ENCODE measurements around the gene DACH1.

Gene DACH1

GRCh38 chr13:71596116-71596515, 270.9 kb downstream of the DACH1 start:
- H3K4me1 ChIP-seq (ENCODE audit: insufficient read depth, low read length): no peaks in the 10 kb centered on the region
- H3K27ac ChIP-seq (ENCODE audit: low read depth, low read length): no peak overlapping the region
- no peaks in the 10 kb centered on the region for H3K27me3 ChIP-seq (ENCODE audit: control insufficient read depth in 1 of 2, insufficient read depth in 2 of 2, low read length in 2 of 2)
- no peak overlapping the region for H3K4me3 ChIP-seq (ENCODE audit: low read depth in 1 of 2, low read length in 2 of 2)
- H3K9me3 ChIP-seq (ENCODE audit: low read length): no peaks in the 10 kb centered on the region
- no peaks in the 10 kb centered on the region for H3K36me3 ChIP-seq (ENCODE audit: insufficient read depth, low read length)
- no peak overlapping the region for H3K9ac ChIP-seq (ENCODE audit: low read length)

GRCh38 chr13:71593566-71593965, 273.4 kb downstream of the DACH1 start:
- no peaks in the 10 kb centered on the region for H3K4me1 ChIP-seq (ENCODE audit: insufficient read depth, low read length)
- no peak overlapping the region for H3K9ac ChIP-seq (ENCODE audit: low read length)
- no peak overlapping the region for H3K4me3 ChIP-seq (ENCODE audit: low read depth in 1 of 2, low read length in 2 of 2)
- no peaks in the 10 kb centered on the region for H3K9me3 ChIP-seq (ENCODE audit: low read length)
- H3K27me3 ChIP-seq (ENCODE audit: control insufficient read depth in 1 of 2, insufficient read depth in 2 of 2, low read length in 2 of 2): no peaks in the 10 kb centered on the region
- no peaks in the 10 kb centered on the region for H3K36me3 ChIP-seq (ENCODE audit: insufficient read depth, low read length)
- no peak overlapping the region for H3K27ac ChIP-seq (ENCODE audit: low read depth, low read length)

- Histone ChIP-seq H3K9me3 (ENCODE audit: low read length) (no peaks in the 10 kb centered on the region), H3K27ac (ENCODE audit: low read depth, low read length) (no peak overlapping the region), H3K4me3 (ENCODE audit: low read depth in 1 of 2, low read length in 2 of 2) (no peak overlapping the region), H3K9ac (ENCODE audit: low read length) (no peak overlapping the region), H3K4me1 (ENCODE audit: insufficient read depth, low read length) (no peaks in the 10 kb centered on the region), H3K27me3 (ENCODE audit: control insufficient read depth in 1 of 2, insufficient read depth in 2 of 2, low read length in 2 of 2) (no peaks in the 10 kb centered on the region), H3K36me3 (ENCODE audit: insufficient read depth, low read length) (no peaks in the 10 kb centered on the region)
Measured at GRCh38 chr13:71591374-71591773, 275.6 kb downstream of the DACH1 start.

GRCh38 chr13:71590654-71591148, 276.3 kb downstream of the DACH1 start:
- Histone ChIP-seq H3K27ac (ENCODE audit: low read depth, low read length) (no peak overlapping the region), H3K4me3 (ENCODE audit: low read depth in 1 of 2, low read length in 2 of 2) (no peak overlapping the region)

GRCh38 chr13:71589032-71589431, 278.0 kb downstream of the DACH1 start:
- no peak overlapping the region for H3K4me3 ChIP-seq (ENCODE audit: low read depth in 1 of 2, low read length in 2 of 2)
- no peaks in the 10 kb centered on the region for H3K9me3 ChIP-seq (ENCODE audit: low read length)
- no peaks in the 10 kb centered on the region for H3K27me3 ChIP-seq (ENCODE audit: control insufficient read depth in 1 of 2, insufficient read depth in 2 of 2, low read length in 2 of 2)
- no peaks in the 10 kb centered on the region for H3K36me3 ChIP-seq (ENCODE audit: insufficient read depth, low read length)
- no peak overlapping the region for H3K9ac ChIP-seq (ENCODE audit: low read length)
- no peak overlapping the region for H3K27ac ChIP-seq (ENCODE audit: low read depth, low read length)
- no peaks in the 10 kb centered on the region for H3K4me1 ChIP-seq (ENCODE audit: insufficient read depth, low read length)

More at GRCh38 chr13:71590654-71591148, 276.3 kb downstream of the DACH1 start:
- Histone ChIP-seq H3K36me3 (ENCODE audit: insufficient read depth, low read length) (no peaks in the 10 kb centered on the region), H3K9me3 (ENCODE audit: low read length) (no peaks in the 10 kb centered on the region), H3K9ac (ENCODE audit: low read length) (no peak overlapping the region), H3K27me3 (ENCODE audit: control insufficient read depth in 1 of 2, insufficient read depth in 2 of 2, low read length in 2 of 2) (no peaks in the 10 kb centered on the region), H3K4me1 (ENCODE audit: insufficient read depth, low read length) (no peaks in the 10 kb centered on the region)

- Histone ChIP-seq H3K27me3 (ENCODE audit: control insufficient read depth in 1 of 2, insufficient read depth in 2 of 2, low read length in 2 of 2) (no peaks in the 10 kb centered on the region), H3K36me3 (ENCODE audit: insufficient read depth, low read length) (no peaks in the 10 kb centered on the region), H3K9ac (ENCODE audit: low read length) (no peak overlapping the region), H3K9me3 (ENCODE audit: low read length) (no peaks in the 10 kb centered on the region), H3K27ac (ENCODE audit: low read depth, low read length) (no peak overlapping the region), H3K4me1 (ENCODE audit: insufficient read depth, low read length) (no peaks in the 10 kb centered on the region), H3K4me3 (ENCODE audit: low read depth in 1 of 2, low read length in 2 of 2) (no peak overlapping the region)
Measured at GRCh38 chr13:71587817-71588216, 279.2 kb downstream of the DACH1 start.

- Histone ChIP-seq H3K27ac (ENCODE audit: low read depth, low read length) (no peak overlapping the region), H3K4me1 (ENCODE audit: insufficient read depth, low read length) (no peaks in the 10 kb centered on the region), H3K9ac (ENCODE audit: low read length) (no peak overlapping the region), H3K4me3 (ENCODE audit: low read depth in 1 of 2, low read length in 2 of 2) (no peak overlapping the region), H3K36me3 (ENCODE audit: insufficient read depth, low read length) (no peaks in the 10 kb centered on the region), H3K9me3 (ENCODE audit: low read length) (no peaks in the 10 kb centered on the region), H3K27me3 (ENCODE audit: control insufficient read depth in 1 of 2, insufficient read depth in 2 of 2, low read length in 2 of 2) (no peaks in the 10 kb centered on the region)
Measured at GRCh38 chr13:71587193-71587592, 279.8 kb downstream of the DACH1 start.

- Histone ChIP-seq H3K9ac (ENCODE audit: low read length) (no peak overlapping the region), H3K4me3 (ENCODE audit: low read depth in 1 of 2, low read length in 2 of 2) (no peak overlapping the region), H3K36me3 (ENCODE audit: insufficient read depth, low read length) (no peaks in the 10 kb centered on the region), H3K4me1 (ENCODE audit: insufficient read depth, low read length) (no peaks in the 10 kb centered on the region), H3K27me3 (ENCODE audit: control insufficient read depth in 1 of 2, insufficient read depth in 2 of 2, low read length in 2 of 2) (no peaks in the 10 kb centered on the region), H3K9me3 (ENCODE audit: low read length) (no peaks in the 10 kb centered on the region), H3K27ac (ENCODE audit: low read depth, low read length) (no peak overlapping the region)
Measured at GRCh38 chr13:71583581-71583980, 283.4 kb downstream of the DACH1 start.

GRCh38 chr13:71580614-71581013, 286.4 kb downstream of the DACH1 start:
- no peak overlapping the region for H3K27ac ChIP-seq (ENCODE audit: low read depth, low read length)
- no peaks in the 10 kb centered on the region for H3K9me3 ChIP-seq (ENCODE audit: low read length)
- no peak overlapping the region for H3K4me3 ChIP-seq (ENCODE audit: low read depth in 1 of 2, low read length in 2 of 2)
- no peaks in the 10 kb centered on the region for H3K4me1 ChIP-seq (ENCODE audit: insufficient read depth, low read length)
- H3K27me3 ChIP-seq (ENCODE audit: control insufficient read depth in 1 of 2, insufficient read depth in 2 of 2, low read length in 2 of 2): no peaks in the 10 kb centered on the region
- H3K36me3 ChIP-seq (ENCODE audit: insufficient read depth, low read length): no peaks in the 10 kb centered on the region
- H3K9ac ChIP-seq (ENCODE audit: low read length): no peak overlapping the region

GRCh38 chr13:71578048-71578447, 289.0 kb downstream of the DACH1 start:
- H3K9me3 ChIP-seq (ENCODE audit: low read length): no peaks in the 10 kb centered on the region
- H3K9ac ChIP-seq (ENCODE audit: low read length): no peak overlapping the region
- H3K4me1 ChIP-seq (ENCODE audit: insufficient read depth, low read length): no peaks in the 10 kb centered on the region
- H3K36me3 ChIP-seq (ENCODE audit: insufficient read depth, low read length): no peaks in the 10 kb centered on the region
- H3K27ac ChIP-seq (ENCODE audit: low read depth, low read length): no peak overlapping the region
- H3K27me3 ChIP-seq (ENCODE audit: control insufficient read depth in 1 of 2, insufficient read depth in 2 of 2, low read length in 2 of 2): no peaks in the 10 kb centered on the region
- H3K4me3 ChIP-seq (ENCODE audit: low read depth in 1 of 2, low read length in 2 of 2): no peak overlapping the region

- no peaks in the 10 kb centered on the region for H3K36me3 ChIP-seq (ENCODE audit: insufficient read depth, low read length)
- H3K4me3 ChIP-seq (ENCODE audit: low read depth in 1 of 2, low read length in 2 of 2): no peak overlapping the region
- H3K9ac ChIP-seq (ENCODE audit: low read length): no peak overlapping the region
- H3K27ac ChIP-seq (ENCODE audit: low read depth, low read length): no peak overlapping the region
- no peaks in the 10 kb centered on the region for H3K9me3 ChIP-seq (ENCODE audit: low read length)
- no peaks in the 10 kb centered on the region for H3K4me1 ChIP-seq (ENCODE audit: insufficient read depth, low read length)
- H3K27me3 ChIP-seq (ENCODE audit: control insufficient read depth in 1 of 2, insufficient read depth in 2 of 2, low read length in 2 of 2): no peaks in the 10 kb centered on the region
Measured at GRCh38 chr13:71577127-71577526, 289.9 kb downstream of the DACH1 start.

GRCh38 chr13:71576571-71576970, 290.4 kb downstream of the DACH1 start:
- Histone ChIP-seq H3K9ac (ENCODE audit: low read length) (no peak overlapping the region), H3K27ac (ENCODE audit: low read depth, low read length) (no peak overlapping the region), H3K36me3 (ENCODE audit: insufficient read depth, low read length) (no peaks in the 10 kb centered on the region), H3K4me1 (ENCODE audit: insufficient read depth, low read length) (no peaks in the 10 kb centered on the region), H3K4me3 (ENCODE audit: low read depth in 1 of 2, low read length in 2 of 2) (no peak overlapping the region), H3K9me3 (ENCODE audit: low read length) (no peaks in the 10 kb centered on the region), H3K27me3 (ENCODE audit: control insufficient read depth in 1 of 2, insufficient read depth in 2 of 2, low read length in 2 of 2) (no peaks in the 10 kb centered on the region)

Measured in muscle layer of colon (tissue), 2 donors.